HG03139 (cell line): ENCODE results near the gene C5orf52.
"Not testable (repeated sequence)": the region's sequence is repeated elsewhere in the genome, so short reads cannot be mapped to it uniquely, and the experiment has no call there.

Experiments
- ATAC-seq: cut with Tn5 transposase; IDR thresholded peaks from one replicate; pipeline ENCODE4 v1.9.1; 2021; ENCODE audit not compliant: unreplicated experiment

Gene C5orf52

DNA sequence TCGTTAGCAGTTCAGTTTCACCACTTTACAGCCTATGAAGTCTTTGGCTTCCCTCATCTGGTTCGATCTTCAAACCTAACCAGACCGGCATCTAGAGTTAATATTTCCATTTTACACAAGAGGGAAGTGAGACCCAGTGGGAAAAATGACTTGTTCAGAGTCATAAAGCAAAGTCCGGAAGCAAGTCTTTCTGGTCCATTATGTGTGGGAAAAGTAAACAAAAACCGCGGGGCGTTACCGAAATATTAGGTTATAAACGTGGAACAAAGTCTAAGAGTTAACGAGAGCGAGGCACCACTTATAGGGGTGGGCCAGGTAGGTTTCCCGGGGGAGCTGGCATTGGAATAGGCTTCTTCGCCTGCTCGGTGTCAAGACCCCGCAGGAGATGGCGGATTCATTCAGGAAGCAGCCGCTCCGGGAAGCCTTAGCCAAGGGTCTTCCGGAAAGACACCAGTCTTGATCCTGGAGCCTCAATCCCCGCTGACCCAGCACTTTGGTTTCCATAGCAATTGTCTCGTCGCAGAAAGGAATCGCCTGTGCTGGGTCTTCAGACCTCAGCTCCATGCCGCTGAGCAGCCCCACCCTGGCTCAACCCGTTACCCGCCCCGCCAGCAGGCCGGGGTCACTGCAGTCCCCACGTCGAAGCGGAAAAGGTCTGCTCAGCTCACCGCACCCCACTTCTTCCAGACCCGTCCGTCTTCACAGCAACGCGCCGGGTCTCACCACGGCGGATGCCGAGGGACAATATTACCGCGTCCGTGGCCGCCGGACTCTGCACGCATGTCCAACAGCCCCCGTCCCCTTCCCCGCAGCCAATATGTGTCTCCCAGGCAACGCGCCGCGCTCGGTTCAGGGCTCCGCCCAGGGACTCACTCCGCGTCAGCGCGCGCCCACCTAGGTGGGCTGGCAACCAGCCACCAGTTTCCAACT, at the start of gene C5orf52:
Gene C5orf52 (plus strand): TSS at position 872 of the 930 bp plus-strand sequence. CDS start 82 bp downstream, outside the sequence.
- ATAC-seq: no peak

DNA sequence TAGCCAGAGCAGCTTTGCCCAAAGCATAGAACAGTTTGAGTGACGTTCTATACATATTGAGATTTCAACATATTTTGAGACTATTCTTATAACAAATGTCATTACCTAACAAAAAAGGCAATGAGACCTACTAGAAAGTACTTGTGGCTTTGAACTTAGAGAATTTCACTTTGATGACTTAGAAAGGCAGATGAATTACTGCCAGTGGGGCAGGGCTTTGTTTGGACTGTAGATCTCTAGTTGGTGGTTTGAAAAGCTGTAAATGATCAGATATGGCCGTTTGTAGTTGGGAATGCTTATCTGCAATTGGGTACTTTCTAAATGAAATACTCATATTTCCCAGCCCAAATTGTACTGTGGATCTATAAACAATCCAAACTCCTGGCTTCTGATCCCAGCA, 47.2 kb upstream of the C5orf52 start:
- ATAC-seq: no peak

DNA sequence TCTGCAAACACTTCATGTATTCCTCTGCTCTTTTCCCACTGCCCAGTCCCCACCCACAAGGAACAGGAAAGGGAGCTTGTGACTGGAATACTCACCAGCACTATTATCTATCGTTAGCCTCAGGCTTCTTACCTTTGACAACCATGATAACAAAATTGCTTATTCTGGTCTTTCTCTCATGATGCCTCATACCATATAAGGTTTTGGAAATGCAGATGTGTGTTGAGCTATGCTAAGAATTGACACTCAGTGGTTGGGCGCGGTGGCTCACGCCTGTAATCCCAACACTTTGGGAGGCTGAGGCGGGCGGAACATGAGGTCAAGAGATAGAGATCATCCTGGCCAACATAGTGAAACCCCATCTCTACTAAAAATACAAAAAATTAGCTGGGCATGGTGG, 44.5 kb upstream of the C5orf52 start:
- ATAC-seq: no peak

DNA sequence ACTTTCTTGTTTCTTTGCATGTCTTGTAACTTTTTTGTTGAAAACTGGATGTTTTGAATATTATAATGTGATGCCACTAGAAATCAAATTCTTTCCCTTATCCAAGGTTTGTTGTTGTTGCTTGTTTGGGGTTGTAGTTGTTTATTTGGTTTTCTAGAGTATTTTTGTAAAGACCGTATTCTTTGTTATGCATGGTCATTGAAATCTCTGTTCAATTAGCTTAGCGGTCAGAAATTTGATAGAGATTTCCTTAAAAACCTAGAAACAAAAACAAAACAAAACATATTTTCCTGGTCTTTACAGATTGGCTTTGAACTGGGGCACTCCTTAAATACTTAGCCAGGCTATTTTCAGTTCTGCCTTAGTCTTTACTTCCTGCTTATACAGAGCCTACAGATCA, 41.0 kb upstream of the C5orf52 start:
- no peak for ATAC-seq

DNA sequence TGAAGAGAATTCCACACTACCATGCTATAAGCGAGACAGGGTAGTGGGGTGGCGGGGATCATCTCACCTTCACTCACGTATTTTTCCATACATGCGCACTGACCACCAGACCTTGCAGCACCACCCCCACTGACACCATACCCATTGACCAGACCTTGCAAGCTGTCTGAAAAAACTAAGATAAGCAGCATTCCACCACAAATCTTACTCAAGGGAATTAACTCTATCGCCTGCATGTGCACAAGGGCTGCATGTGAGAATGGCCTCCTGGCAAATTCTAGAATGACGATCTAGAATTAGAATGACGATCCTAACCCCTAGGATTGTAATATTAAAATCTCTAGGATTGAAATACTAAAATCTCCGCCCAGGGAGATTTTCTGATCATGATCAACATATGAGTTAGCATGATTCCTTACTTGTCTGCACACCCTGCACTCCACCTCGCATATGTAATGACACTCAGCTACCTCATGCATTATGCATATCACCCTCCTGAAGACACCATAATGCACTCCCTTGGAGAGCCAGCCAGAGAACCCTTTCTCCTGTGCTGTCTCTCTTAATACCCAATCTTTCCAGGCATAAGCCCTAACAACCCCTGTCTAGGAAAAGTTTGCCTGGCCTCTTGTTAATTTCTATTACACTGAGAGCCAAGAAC, 30.8 kb upstream of the C5orf52 start:
- ATAC-seq: no peak

DNA sequence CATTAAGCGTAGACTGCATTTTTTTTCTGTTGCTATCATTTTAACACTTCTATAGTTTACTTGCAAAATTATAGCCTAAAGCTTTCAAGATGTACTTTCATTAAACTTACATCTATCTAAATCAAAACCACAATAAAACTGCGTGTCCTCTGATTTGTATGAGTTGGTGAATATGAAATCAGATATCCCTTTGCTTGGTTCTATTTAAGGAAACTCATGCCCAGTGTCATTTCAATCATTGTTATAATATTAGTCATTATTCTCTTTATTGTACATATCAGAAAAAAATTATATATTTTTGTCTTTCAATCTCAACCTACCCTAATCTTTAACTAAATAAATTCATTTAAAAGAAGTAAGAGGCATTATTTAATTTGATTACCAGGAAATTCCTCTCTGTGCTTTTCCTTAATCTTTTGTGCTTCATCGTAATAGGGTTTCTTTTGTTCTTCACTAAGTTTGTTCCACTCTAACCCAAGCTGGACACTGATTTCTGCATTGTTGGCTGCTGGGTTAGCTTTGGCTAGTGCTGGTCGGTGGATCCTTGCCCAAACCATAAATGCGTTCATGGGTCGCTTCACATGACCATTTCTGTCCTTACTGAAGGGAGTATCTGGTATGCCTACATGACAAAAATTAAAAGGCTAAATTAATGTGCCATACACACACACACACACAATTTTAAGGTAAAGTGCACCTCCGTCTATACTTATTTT, 22.9 kb upstream of the C5orf52 start:
- no peak for ATAC-seq

DNA sequence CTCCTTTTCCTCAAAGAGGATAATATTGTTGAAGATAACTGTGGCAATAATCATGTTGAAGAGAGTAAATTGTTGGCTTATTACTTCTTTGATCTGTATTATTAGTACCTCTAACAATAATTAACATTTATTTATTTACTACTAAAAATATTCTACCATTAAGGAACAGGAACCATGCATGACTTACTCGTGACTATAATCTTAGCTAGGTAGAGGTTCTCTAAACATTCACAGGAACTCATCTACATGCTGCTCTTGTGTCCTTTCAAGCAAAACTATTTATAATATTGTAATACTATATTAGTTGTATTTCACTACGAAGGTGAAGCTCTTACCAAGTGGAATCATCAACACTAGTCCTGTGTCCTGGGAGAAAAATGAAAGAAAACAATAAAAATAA, 22.2 kb upstream of the C5orf52 start:
- no peak for ATAC-seq

DNA sequence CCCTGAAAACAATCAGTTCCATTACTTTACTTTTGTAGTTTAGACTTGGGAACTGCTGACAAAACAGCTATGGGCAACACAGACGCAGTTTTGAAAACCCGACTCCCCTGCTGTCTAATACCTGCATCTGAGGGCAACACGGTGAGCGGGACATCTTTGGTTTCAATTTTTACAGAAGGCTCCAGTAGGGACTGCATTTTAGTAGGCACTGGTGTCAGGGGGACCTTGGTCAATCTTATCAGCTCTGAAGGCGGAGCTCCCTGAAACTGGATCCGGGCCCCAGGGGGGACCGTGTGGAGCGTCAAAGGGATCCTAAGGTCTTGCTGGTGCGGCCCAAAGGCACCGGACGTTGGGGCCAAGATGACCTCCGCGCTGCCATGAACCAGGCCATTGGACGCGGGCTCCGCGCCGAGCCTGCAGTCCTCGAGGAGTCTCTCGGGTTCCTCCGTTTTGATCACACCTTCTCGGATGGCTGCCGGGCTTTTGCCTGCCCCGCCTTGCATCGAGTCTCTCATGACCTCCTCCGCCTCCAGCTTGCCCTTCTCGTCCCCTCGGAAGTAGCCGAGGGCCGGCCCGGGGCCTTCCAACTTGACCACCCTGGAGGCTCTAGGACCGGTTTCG, 20.2 kb upstream of the C5orf52 start:
- ATAC-seq: no peak

DNA sequence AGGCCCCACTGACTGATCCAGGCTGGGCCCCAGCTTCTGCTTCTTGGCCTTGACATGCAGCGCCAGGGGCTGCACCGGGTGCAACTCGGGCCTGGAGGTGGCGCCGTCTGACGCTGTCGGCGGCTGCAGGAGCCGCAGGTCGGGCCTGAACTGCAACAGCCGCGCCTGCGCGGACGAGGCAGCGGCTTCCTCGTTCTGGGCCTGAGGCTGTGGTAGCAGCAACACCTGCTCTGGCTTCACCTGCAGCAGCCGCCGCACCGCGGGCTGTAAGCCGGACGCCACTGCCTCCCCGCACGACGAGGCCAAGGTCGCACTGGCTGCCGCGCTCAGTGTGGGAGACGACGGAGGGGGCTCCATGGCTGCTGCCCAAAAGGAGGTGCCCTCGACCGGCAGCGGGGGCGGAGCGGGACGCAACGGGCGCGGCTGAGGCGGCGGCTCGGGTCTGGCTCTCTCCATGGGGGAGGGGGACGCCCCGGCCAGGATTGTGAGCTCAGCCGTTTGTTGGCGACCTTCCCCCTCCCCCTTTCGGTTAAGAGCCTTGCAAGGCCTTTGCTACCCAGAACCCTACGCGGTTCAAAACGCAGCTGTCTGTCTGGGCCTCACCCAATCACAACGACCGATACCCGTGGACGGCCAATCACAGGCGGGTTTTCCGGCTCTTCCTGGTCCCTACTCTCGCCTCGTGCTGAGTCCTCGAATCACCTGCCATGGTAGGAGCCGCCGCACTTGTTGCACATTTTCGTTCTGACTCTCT, 19.5 kb upstream of the C5orf52 start:
- ATAC-seq: no peak

DNA sequence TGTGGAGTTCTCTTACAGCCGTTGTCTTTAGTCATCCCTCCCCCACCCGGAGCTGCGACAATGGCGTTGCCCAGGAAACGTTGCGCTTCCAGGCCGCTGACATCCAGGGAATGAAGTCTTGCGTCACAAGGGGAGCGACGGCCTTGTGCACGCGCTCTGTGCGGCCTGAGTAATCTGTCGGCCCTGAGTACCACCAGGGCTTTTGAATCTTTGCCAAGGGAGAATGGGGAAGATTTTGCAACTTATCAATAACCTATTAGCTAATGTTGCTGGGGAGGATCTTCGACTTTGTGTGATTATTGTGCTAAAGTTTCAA, 19.0 kb upstream of the C5orf52 start, which contains the start of gene SOX30:
Gene SOX30 (minus strand): TSS at position 62 of the 316 bp plus-strand sequence. CDS start 360 bp downstream, outside the sequence.
- ATAC-seq: no peak

DNA sequence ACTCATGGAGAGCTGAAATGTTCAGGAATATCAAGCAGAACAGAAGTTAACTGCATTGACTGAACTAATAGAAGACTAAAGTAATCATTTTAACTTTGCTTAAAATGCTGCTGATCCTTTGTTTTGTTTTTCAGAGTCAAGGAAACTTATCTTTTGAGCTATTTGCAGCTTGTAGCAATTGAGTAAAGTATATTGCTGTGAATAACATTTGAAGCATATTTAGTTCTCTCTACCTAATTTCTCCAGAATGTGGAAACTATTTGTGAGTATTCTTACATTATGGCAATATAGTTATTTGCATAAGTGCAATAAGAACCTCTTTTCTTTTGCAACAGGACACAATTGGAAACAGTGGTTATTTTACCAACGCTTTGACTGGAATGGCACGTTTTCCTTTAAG, 13.8 kb upstream of the C5orf52 start:
- no peak for ATAC-seq

DNA sequence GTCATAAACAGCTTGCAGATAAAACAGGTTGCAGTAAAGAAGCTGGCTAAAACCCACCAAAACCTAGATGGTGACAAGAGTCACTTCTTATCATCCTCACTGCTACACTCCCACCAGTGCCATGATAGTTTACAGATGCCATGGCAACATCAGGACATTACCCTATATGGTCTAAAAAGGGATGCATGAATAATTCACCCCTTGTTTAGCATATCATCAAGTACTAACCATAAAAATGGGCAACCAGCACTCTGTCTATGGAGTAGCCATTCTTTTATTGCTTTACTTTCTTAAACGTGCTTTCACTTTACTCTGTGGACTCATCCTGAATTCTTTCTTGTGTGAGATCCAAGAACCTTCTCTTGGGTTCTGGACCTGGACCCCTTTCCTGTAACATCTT, 12.4 kb upstream of the C5orf52 start:
- ATAC-seq: no peak

DNA sequence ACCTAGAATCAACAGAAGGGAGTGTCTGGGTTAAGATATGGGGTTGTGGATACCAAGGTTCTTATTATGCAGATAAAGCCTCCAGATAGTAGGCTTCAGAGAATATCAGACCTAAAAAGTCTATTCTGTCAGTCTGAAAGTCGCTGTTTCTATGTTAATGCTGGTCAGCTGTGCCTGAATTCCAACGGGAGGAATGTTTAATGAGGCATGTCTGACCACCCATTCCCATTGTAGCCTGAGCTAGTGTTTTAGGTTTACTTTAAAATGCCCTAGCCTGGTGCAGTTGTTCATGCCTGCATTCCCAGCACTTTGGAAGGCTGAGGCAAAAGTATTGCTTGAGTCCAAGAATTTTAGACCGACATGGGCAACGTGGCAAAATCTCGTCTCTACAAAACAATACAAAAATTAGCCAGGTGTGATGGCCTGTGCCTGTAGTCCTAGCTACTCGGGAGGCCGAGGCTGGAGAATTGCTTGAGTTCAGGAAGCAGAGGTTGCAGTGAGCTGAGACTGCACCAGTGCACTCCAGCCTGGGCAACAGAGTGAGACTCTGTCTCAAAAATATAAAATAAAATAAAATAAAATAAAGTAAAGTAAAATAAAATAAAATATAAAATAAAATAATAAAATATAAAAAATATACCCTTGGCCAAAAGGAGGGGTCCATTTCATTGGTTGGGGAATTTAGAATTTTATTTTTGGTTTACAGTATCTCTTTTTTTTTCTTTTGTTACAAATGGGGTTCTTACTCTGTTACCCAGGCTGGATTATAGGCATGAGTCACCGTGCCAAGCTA, 11.3 kb upstream of the C5orf52 start:
- ATAC-seq: no peak

DNA sequence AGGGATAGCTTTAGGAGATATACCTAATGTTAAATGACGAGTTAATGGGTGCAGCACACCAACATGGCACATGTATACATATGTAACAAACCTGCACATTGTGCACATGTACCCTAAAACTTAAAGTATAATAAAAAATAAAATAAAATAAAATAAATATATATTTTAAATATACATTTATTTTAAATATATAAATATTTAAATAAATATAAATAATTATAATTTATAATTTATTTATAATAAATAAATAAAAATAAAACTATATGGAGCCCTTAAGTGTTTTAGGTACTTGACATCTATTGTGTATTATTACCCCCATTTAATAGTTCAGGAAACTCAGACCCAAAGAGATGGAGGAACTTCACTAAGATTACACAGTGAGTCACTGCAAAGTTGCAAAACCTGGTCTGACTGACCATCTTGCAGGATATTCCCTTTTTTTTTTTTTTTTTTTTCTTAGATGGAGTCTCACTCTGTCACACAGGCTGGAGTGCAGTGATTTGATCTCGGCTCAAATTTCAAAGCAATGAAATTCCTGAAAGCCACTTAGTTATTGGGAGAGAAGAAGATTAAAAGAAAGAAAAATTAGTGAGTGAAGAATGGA, 5.8 kb upstream of the C5orf52 start:
- no peak for ATAC-seq

DNA sequence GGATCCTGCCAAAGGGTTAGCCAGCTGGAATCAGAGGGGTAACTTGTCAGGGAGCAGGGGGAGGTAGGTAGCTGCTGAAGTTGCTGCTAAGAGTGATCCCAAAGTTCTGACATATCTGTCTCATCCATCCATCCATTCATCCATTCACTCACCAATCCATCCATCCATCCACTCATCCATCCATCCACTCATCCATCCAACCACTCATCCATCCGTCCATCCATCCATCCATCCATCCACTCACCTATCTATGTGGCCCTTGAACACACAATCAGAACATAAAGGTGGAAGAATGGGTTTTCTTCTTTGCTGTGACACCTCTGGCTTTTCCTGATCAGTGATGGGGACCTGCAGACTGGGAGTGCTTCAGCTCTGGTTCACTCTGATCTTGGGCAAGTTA, 3.0 kb upstream of the C5orf52 start:
- ATAC-seq: no peak

DNA sequence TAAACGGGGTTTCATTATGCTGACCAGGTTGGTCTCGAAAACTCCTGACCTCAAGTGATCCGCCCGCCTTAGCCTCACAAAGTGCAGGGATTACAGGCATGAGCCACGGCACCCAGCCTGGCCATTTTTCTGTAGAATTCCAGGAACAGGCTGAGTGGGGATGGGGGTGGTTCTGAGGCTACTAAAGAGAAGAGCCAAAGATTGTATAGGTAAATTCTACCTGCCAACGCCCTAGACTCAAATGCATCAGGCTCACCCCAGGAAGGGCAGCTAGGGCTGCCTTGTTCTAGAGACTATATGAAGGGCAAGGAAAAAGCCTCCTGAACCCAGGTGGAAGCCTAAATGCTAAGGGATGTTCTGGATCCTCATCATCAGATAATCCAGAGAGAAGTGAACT, 1.6 kb upstream of the C5orf52 start:
- ATAC-seq: no peak

DNA sequence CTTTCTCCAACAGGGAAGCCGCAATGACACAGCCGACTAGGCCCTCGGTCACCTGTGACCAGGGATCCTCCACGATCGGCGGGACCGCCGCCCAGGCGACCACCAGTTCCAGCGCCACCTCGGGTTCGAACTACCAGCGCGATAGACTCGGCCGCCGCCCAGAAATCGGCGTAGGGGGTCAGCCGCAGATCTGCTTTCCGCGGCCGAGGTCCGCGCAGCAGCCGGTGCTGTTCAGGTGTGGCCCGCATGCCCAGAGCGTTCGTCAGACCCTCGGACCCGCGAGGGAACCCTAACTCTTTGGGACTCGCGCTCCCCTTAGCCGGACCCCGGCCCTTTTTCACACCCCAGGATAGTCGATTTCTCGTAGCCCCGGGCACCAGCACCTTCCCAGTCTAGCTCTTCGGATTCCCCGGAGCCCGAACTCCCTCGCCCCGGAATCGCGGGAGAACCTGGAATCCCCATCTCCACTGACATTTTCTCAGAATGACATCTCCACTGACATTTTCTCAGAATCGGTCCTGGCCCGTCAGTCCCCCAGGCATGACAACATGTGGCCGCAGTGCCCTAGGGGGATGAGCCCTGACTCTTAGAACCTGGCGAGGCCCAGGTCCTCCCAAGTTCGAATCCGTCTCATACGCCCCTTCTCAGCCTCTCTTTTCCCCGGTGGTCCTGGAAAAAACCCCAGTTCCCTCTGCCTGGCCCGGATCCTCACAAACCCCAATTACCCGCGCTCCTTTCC, 428 bp downstream of the C5orf52 start:
- no peak for ATAC-seq

DNA sequence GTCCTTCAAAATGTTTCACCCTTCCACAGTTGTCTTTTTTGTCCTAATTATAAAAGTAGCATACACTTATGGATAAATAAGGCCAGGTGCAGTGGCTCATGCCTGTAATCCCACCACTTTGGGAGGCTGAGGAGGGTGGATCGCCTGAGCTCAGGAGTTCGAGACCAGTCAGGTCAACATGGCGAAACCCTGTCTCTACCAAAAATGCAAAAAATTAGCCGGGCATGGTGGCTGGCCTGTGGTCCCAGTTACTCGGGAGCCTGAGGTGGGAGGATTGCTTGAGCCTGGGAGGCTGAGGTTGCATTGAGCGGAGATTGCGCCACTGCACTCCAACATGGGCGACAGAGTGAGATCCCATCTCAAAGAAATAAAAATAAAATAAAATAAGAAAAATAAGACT, 1.6 kb downstream of the C5orf52 start:
- no peak for ATAC-seq

DNA sequence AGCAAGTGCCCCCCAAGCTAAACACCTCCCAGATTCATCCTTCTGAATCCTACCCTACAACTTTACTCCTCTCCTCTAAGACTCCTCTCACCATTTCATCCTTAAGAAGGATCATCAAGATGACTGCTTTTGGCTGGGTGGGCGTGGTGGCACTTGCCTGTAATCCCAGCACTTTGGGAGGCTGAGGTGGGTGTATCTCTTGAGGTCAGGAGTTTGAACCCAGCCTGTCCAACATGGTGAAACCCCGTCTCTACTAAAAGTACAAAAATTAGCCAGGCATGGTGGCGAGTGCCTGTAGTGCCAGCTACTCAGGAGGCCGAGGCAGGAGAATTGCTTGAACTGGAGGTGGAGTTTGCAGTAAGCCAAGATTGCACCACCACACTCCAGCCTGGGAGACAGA, 3.0 kb downstream of the C5orf52 start:
- ATAC-seq: not testable (repeated sequence)
